K562 (cell line): Measurements from ENCODE around the gene SLC4A5.

Source experiments
- FOSL1 ChIP-seq: fragments of 200-800 bp; sonication (Bioruptor generic); conservative IDR thresholded peaks from 2 replicates; pipeline ENCODE4 v1.6.1; 2016; ENCODE audit warnings: missing genetic modification characterization, missing compliant biosample characterization
- TF ChIP-seq, protein P1 (sequence below), 3 experiments: IDR thresholded peaks in 2 of 3; conservative IDR thresholded peaks in 1 of 3; 2 replicates each; pipeline ENCODE4 v1.5.1; 2011 to 2012; ENCODE audit warnings: low read length in 3 of 3, mild to moderate bottlenecking in 3 of 3, control low read depth in 2 of 3, improper control_type of control experiment in 1 of 3, inconsistent platforms in 1 of 3, low read depth in 1 of 3, mixed read lengths in 1 of 3, moderate library complexity in 1 of 3; ENCODE audit not compliant: insufficient read depth in 2 of 3

DNA sequence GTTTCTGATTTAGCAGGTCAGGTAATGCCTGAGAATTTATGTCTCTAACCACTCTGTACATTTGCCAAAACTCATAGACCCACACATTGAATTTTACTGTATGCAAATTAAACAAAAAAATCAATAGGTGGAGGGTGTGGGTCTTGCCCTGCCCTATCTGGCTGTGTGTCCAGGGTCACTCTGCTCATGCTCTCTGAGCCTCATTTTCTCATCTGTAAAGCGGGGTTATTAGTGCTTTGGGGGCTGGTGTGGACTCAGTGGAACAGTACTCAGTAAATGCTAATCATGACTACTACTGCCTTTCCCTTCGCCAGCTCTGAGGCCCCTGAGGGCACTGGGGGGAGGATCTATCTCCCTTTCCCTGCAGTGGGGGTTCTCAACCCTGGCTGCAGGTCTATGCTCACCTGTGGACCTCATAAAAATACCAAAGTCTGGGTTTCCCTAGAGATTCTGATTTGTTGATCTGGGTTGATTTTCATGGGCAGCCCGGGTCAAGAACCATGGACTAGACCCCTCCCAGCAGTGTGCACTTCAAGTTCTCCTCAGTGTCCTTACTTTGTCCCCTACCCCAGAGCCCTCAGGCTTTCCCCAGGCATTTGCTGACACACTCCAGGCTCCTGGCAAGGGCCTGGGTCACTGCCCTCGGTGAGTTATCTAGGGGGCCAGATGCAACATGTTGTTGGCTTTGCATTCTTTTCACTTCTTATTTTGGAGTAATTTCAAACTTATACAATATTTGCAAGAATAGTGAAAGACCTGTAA is 117.3 kb downstream of the SLC4A5 start:
- no peak for TF ChIP-seq FOSL1 (tag)
- TF ChIP-seq, protein P1, sequence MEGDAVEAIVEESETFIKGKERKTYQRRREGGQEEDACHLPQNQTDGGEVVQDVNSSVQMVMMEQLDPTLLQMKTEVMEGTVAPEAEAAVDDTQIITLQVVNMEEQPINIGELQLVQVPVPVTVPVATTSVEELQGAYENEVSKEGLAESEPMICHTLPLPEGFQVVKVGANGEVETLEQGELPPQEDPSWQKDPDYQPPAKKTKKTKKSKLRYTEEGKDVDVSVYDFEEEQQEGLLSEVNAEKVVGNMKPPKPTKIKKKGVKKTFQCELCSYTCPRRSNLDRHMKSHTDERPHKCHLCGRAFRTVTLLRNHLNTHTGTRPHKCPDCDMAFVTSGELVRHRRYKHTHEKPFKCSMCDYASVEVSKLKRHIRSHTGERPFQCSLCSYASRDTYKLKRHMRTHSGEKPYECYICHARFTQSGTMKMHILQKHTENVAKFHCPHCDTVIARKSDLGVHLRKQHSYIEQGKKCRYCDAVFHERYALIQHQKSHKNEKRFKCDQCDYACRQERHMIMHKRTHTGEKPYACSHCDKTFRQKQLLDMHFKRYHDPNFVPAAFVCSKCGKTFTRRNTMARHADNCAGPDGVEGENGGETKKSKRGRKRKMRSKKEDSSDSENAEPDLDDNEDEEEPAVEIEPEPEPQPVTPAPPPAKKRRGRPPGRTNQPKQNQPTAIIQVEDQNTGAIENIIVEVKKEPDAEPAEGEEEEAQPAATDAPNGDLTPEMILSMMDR (IDR thresholded peaks at IDR 0.05 in 2 of 3, conservative IDR thresholded peaks at IDR 0.05 in 1 of 3; ENCODE audit: insufficient read depth in 2 of 3, low read depth in 1 of 3, low read length in 3 of 3) = no peak
